Frontal cortex (tissue), 4 donors: ENCODE data around the gene AGAP1. TPM values are rescaled to one million over a fixed set of nuclear protein-coding genes. Genes with fewer than 3 reads are reported as not detected.

ENCODE experiments used
- DNase-seq, 2 donors: peaks; one replicate each; pipeline ENCODE4 v3.0.0; 2012; ENCODE audit warnings: low spot score in 2 of 2
- FAIRE-seq: peaks from 2 replicates; lab custom pipeline; 2012; peaks lifted over from hg19 to GRCh38; lab: Jason Lieb, UNC
- total RNA-seq: library from RNA; depleted of rRNA; stranded (reverse); fragments of >200 nt; gene quantifications from one replicate; pipeline ENCODE4 v1.2.3, GENCODE V29; 2014
- donor health status: control.
- donor health status: control.
- donor health status: control.

The AGAP1 gene
- total RNA-seq, 1 donor from 2014 or later: 27.3 TPM

DNA sequence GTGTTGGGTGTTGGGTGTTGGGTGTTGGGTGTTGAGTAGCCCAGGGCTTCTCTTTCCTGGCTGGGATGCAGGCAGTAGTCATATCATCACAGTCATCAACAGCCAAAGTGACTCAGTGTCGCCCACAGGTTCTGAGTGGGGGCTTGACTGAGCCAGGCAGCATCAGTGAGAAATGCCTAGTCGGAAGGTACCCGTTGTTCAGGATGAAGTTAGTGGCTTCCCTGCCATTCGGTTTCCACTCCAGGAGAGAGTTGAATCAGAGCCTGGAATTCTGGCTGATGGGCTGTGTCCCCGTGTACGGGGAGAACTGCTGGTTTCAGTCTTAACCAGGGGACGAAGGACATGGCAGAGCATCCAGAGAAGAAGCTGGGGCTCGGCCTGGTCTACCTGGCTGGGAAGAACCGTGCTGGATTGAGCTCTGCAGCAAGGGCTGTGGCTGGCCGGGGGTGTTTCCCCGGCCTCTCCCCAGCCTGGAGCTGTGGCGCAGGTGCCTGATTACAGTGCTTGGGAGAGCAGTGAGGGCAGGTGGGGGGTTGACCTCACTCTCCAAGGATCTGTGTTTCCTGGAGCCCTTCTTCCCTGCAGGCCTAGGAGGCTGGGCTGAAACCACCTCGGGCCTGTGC is 49.4 kb downstream of the AGAP1 start:
- peak in 1 of 2 donors; percentile 48 for DNase-seq

DNA sequence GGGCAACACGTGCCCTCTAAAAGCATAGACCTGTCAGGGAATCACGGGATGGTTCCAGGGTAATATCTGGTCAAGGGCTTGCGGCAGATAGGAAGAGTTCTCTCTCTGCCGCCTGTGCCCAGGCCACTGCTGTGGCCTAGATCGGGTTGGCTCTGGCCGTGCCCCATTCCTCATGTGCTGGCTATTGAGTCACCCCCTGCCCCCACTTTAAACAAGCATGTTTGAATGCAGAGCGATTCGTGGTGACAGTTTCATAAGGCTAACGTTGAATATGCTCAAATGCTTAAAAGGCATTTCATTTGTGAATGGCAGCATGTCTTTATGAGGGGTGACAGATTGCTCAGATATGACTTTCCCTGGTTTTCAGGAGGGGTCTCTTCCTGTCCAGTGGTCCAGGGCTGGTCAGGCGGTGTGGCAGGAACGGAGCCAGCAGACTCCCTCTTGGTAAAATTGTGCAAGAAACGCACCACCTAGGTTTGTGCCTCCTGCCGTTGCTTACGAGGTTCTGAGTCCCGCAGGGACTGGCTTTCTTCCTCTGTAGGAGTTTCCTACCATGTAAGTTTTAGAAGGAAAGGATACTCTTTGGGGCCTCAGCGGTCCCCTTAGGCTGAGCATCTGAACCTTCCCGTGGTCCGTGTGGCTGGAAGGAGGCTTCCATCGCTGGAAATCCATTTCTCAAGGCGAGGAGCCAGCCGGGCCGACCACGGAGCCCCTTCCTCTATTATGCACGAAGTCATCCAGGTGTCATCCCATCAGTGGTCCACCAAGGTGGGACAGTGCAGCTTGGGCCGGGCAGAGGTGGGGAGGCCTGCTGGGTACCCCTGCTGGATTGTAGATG is 50.2 kb downstream of the AGAP1 start:
- FAIRE-seq: no peak

More for the DNA sequence above, 49.4 kb downstream of the AGAP1 start:
- FAIRE-seq: no peak

DNA sequence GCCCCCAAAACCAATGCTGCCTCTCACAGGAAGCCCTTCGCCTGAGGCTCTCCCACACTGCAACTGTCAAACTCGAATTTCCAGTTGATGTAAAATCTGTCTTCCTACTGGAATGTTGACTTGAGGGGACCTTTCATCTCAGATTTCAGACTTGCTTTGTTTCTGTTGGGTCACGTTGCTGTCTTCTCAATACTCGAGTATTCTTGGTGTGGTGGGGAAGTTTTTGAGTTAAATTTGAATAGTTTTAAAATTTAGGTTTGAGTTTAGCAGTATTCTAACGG is 50.8 kb downstream of the AGAP1 start:
- DNase-seq: no peak
- FAIRE-seq: no peak

More for the DNA sequence above, 50.2 kb downstream of the AGAP1 start:
- DNase-seq: no peak

DNA sequence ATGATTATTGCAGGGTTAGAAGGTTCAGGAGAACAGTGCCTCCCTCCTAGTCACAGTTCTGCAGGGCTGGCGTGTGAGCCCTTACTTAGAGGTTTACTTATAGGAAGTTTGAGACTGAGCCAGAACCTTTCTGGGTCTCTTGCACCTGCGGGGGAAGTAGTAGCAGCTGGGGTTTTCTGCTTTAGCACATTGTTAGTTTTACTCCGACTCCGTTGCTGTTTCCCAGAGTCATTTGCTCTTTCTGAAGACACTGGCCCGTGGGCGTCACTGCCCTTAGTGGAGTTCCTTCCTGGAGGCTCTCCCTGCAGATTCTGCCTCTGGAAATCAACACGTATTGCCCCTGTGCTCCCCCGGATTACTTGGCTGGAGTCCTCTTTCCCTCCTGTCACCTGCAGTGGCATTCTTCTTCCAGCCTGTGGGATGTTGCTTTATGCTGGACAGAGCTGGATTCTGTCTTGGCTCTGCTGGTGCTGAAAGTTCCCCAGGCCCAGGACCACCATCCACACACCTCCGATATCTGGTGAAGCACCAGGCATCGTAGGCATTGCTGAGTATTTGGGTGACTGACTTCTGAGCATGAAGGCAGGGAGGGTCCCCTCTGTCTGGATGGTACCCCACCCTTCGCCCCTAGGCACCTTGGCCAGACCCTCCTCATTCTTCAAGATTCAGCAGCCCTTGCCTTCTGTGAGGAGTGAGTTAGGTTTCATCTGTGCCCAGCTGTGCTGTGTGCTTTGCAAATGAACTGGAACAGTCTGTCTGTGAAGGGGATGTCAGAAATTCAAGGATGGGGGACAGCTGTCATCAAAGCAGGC is 51.7 kb downstream of the AGAP1 start:
- DNase-seq (no peak), FAIRE-seq (no peak)

DNA sequence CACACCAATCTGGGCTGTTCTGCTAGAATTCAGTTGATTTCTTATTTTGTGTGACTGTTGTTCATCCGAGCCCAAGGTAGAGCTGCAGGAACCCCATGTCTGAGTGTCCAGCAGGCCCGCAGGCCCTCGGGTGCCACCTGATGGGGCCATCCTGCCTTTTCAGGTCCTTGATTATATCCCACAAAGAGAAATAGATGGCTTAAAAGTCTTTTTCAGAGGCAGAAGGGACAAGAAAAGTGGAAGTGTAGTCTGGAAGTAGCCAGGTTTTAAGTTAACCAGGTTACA is 52.2 kb downstream of the AGAP1 start:
- FAIRE-seq: no peak

DNA sequence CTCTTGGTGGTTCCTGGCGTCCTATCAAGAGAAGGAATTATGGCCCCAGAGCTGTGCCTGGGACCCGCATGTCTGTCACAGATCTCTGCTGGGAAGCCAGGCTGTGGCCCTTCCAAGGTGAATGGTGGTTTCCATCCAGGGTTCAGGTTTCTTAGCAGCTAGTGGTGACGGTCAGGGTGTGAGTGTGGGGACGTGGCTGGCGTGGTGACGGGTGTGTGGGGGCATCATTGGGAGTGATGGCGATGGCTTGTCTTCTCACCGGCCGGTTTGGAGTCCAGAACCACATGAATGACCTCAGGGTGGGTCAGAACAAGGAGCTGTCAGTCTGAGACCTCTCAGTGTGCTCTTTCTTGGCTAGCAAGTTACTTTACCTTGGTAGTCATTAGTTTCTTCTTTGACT is 52.6 kb downstream of the AGAP1 start:
- no peak for FAIRE-seq

More for the DNA sequence above, 52.2 kb downstream of the AGAP1 start:
- no peak for DNase-seq

DNA sequence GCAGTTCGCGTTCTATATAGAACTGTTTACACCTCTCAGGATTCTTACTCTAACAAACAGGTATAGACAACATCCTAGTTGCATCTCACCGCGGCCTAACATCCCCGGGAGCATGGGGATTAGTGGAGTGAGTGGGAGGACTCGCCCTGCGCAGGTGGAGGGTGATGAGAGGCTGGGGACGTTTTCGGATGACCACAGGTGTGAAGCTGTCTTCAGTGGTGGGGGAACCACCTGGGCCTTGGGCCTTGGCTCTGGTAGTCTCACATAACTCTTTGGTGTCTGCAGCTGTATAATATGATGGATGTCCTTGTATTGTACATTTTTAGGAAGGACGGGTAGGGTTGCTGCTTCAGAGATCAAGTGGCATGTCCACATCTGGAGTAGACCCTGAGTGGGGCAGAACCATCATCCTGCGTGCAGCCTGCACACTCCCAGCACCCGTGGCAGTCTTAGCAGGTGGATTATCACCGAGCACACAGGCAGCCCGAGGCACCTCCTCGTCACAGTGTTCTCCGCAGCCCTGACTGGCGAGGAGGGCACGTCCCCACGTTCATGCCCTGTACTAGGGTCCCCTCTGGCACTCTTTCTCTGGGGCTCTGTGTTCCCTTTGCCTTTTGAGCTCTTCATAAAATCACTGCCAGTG is 56.0 kb downstream of the AGAP1 start:
- DNase-seq: no peak
- no peak for FAIRE-seq

More for the DNA sequence above, 52.6 kb downstream of the AGAP1 start:
- no peak for DNase-seq

DNA sequence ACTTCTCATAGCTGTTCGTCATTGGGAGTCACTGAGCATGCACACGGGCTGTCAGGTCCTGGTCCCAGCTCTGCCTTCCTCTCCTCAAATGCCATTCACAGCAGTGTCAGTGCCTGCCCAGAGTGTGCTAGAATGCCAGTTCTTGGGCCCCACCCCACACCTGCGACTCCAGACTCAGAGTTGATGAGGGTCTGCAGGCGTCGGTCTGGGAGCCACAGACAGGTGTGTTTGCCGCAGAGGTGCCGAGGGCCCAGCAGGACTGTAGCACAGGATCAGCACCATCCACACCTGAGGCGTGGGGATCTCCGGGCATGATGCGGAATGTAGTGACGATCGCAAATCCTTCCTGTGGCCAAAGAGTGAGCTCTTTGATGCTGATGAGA is 56.5 kb downstream of the AGAP1 start:
- FAIRE-seq (no peak), DNase-seq (no peak)

DNA sequence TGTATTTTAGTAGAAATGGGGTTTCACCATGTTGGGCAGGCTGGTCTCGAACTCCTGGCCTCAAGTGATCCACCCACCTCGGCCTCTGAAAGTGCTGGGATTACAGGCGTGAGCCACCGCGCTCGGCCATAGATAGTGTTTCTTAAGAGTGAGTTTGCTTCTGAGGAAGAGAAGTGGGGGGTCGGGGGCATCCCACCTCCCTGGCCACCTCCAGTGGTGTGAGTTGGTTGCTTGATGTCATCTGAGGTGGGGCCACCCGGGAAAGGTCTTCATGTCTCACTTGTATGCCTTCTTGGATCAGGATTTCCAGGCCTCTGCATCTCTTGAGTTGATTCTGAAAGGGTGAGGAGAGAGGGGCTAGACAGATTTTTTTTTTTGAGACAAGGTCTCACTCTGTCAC is 57.1 kb downstream of the AGAP1 start:
- FAIRE-seq: no peak

DNA sequence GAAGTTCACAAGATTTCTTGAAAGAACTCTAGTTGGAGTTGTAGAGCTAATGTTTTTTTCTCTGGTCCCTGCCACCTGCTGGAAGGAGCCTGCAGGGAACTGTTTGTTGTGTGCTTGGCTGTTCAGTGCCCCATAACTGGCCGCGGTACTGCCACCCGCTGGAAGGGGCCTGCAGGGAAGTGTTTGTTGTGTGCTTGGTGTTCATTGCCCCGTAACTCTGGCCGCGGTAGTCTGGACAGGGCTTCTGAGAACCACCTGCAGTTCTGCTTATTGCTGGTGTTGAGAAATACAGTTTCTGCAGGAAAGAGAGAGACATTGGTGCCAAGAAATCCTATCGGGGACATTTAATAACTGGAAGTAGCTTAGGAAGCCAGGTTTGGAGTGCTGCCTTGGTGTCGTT is 58.1 kb downstream of the AGAP1 start:
- DNase-seq (peak; percentile 41 to 65), FAIRE-seq (no peak)

More for the DNA sequence above, 57.1 kb downstream of the AGAP1 start:
- DNase-seq: no peak

DNA sequence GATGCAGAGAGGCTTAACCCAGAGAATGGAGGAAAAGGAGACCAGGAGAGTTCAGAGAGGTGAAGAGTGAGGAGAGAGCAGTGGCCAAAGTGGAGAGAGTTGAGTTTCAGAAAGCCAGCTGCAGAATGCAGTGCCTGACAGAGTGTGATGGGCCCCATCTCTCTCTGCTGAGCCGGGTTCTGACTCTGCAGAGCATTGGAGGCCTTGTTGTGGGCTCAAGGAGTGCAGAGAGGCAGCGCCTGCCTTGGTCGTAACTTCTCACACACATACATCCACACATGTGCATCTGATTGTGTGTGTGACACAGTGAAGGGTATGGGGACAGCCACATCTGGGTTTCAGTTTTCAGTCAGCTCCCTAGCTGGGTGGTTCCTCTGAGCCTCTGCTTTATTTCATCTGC is 58.8 kb downstream of the AGAP1 start:
- no peak for FAIRE-seq
- no peak for DNase-seq

DNA sequence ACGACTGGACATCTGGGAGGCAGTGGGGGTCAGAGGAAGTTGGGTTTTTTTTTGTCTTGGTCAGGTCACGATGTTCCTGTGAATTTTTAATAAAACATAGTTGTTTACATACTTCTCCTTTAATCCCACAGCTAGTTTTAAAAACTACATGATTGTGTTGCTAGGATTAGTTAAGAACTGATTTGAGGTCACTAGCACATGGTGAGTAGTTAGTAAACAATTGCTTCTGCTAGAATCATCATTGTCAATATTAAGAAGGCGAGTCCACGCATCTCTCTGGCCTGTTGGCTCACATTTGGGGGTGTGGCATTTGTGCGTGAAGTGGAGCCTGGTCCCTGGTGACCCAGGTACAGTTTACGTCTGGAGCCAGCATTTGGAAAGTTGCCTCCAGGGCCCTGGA is 59.4 kb downstream of the AGAP1 start:
- FAIRE-seq (no peak), DNase-seq (no peak)

DNA sequence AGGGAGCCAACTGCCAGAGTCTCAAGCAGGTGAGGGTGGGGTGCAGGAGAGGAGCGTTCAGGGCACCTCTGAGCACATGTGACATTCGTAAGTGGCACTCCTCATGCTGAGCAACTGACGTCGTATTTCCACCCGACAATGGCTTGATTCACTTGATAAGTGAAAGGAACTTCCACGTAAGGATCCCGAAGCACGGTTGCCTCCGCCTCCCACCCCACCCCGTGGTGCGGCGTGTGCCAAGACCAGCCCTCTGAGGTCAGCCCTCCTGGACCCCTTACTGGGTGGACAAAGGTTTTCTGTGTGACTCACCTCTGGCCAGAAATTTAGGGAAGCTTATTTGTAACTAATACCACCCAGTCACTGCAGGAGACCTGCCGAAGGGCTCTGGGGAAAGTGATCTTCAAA is 59.9 kb downstream of the AGAP1 start:
- no peak for DNase-seq
- FAIRE-seq: no peak

DNA sequence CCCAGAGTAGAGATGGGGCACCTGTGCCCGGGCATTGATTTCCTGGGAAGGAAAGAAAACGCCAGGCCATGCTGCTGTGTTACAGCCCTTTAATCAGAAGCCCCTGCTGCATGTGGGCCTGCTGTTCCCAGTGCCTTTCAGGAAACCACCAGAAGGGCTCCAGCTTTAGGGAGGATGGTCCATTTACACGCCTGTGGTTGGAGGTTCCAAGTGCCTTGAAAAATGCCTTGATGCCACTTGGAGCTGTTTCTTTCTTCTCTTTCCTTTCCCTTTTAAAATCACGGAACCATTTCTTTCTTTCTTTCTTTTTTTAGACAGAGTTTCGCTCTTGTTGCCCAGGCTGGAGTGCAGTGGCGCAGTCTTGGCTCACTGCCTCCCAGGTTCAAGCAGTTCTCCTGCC is 60.5 kb downstream of the AGAP1 start:
- no peak for DNase-seq
- FAIRE-seq: no peak

DNA sequence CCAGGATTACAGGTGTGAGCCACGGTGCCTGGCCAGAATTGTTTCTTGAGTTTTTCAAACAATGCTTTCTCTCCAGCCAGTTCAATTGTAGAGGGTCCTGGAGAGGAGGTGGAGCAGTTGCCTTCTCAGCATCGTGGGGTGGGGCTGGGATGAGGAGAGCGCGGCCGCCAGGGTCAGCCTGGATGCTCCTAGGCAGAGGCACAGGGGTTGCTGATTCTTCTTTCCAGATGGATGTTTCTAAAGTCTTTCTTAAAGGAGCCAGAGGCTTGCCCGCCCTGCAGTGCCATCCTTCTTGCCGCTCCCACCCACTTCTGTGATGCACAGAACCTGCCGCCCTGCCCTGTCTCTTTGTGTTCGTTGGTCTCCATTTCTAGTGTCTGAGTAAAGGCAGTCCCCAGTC is 61.1 kb downstream of the AGAP1 start:
- FAIRE-seq (no peak), DNase-seq (no peak)

DNA sequence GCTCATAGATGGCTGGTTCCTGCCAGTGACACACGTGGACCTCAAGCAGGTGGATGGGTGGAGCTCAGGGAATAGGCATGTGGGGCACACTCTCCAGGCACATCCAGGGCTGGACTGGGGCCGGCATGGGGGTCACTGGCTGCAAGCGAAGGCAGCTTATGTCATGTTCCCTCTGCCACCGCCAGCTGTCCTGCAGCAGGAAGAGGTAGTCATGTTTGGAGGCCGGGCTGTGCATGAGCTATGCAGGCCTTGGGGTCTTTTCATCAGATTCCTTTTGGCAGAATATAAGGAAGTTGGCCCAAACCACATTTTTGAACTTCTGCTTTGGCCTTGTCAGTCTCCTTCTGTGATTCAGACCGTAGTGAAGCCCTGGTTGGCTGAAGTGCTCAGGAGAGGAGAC is 61.5 kb downstream of the AGAP1 start:
- DNase-seq (no peak), FAIRE-seq (no peak)

DNA sequence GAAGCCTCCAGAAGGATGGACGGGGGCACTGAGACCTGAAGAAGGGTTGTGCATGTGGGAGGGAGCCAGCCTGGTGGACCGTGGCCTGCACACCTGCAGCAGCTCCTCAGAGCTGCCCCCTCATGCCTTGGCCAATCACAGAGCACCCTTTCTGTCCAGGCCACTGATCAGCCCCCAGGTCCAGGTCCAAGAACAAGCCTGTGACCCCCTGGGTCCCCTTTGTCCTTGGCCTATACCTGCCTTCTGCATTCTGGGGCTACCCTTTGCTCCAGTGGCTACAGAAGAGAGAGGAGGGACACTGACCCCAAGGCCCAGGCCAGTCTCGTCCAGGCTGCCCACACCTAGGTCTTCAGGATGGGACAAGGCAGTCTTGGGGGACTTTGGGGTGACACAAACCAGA is 62.2 kb downstream of the AGAP1 start:
- FAIRE-seq (no peak), DNase-seq (no peak)

DNA sequence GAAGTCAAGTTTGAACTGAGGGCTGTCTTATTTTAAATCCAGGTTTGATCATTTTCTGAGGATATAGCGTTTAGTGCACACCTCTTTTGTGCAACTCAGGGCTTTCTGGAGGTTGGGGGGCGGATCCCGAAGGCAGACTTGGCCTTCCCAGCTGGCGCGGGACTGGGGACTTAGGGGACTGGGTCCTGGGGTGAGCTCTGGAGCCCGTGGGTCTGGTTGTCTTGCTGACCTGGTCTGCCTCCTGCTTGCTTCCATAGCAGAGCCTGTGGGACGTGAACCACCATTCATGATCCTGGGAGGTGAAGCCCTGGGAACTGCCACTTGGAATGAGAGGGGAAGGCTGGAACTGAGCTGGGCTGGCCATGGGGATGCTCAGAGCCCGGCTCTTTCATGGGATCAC is 63.1 kb downstream of the AGAP1 start:
- FAIRE-seq (no peak), DNase-seq (no peak)

DNA sequence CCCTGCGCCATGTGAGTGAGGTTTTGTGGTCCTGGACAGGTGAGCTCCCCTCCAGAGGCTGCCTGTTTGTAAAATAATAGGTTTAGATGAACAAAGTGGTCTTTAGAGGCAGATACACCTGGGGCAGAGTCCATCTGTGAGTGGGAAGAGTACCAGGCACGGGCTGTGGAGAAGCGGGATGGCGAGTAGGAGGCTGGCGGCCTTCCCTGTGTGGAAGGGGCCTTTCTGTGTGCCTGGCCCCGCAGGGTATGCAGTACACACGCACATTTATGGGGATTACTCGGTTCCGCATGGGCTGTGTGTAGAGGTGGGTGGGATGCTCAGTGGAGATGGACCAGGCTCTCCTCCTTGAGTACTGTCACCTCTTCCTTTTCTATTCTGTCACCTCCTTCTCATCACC is 64.1 kb downstream of the AGAP1 start:
- FAIRE-seq (no peak), DNase-seq (no peak)

DNA sequence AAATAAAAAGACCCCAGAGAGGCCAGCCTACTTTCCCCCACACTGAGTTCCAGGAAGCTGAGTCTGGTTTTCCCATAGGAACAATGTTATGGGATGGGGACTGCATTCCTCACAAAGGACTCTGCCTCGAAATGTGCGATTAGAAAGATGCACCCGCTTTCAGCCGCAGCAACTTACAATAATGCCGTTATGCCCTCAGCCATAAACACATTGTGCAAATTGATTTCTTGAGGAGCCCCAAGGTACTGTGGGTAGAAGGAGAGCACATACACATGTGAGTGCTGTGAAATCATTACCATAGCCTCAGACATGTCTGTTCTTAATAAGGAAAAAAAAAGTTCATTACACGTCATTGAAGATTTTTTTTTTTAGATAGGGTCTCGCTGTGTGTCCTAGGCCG is 64.7 kb downstream of the AGAP1 start:
- DNase-seq (no peak), FAIRE-seq (no peak)

DNA sequence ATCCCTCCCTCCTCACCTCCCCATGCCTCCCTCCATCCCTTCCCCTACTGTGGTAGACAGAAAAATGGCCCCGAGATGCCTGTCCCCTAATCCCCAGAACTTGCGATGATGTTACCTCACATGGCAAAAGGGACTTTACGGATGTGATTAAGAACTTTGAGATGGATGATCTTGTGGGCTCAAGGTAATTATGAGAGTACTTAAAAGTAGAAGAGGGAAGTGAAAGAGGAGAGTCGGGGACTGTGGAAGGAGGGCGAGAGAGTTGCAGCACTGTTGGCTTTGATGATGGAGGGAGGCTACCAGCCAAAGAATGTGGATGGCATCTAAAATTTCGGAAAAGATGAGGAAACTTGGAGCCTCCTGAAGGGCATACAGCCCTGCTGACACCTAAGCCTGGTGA is 66.5 kb downstream of the AGAP1 start:
- DNase-seq: no peak
- FAIRE-seq: no peak
